GM10266 (cell line): ENCODE data around the gene PTPA.

ENCODE experiments used
- DNase-seq: peaks from one replicate; pipeline ENCODE4 v3.0.0; 2012; ENCODE audit errors: extremely low spot score
- TF ChIP-seq, protein P1 (sequence below): IDR thresholded peaks from 2 replicates; pipeline ENCODE4 v1.5.1; 2012; ENCODE audit warnings: mild to moderate bottlenecking, low read depth; ENCODE audit not compliant: control insufficient read depth, insufficient read depth; ENCODE audit errors: missing control alignments

PTPA gene

DNA sequence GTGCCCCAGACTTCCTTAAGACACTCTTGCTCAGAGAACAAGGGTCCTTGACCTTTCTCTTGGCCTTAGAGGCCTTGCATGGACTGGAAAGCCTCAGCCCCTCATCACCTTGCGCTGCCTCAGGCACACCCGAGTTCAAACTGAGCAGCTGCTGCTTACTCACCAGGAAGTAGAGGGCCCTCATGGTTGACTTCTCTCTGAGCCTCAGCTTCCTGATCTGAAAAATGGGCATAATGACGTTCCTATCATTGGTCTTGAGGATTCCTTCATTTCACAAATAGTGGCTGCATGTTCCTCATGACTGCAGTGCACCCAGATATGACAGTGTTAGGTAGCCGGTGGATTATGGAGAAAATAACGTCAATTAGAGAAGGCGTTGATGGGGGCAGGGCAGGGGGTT lies 38.2 kb downstream of the PTPA start:
- DNase-seq = no peak
- TF ChIP-seq, protein P1, sequence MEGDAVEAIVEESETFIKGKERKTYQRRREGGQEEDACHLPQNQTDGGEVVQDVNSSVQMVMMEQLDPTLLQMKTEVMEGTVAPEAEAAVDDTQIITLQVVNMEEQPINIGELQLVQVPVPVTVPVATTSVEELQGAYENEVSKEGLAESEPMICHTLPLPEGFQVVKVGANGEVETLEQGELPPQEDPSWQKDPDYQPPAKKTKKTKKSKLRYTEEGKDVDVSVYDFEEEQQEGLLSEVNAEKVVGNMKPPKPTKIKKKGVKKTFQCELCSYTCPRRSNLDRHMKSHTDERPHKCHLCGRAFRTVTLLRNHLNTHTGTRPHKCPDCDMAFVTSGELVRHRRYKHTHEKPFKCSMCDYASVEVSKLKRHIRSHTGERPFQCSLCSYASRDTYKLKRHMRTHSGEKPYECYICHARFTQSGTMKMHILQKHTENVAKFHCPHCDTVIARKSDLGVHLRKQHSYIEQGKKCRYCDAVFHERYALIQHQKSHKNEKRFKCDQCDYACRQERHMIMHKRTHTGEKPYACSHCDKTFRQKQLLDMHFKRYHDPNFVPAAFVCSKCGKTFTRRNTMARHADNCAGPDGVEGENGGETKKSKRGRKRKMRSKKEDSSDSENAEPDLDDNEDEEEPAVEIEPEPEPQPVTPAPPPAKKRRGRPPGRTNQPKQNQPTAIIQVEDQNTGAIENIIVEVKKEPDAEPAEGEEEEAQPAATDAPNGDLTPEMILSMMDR = no peak

DNA sequence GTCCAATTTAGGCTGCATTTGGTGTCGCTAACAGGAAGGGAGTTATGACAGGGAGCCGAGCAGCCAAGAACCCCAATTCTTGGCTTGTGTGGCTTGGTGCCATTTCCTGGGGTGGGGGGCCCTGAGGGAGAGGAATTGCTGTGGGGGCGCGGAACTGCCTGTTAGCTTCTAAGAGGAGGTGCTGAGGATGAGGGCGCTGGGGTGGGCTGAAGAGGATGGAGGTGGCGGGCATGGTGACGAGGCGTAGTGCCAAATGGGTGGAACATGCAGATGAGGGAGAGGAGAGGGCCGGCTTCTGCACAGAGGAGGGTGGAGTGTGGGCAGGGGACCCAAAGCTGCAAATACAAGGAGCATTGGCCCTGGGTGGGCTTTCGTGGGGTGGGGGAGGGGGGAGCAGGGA lies 38.9 kb downstream of the PTPA start:
- TF ChIP-seq, protein P1 = no peak
- no peak for DNase-seq

DNA sequence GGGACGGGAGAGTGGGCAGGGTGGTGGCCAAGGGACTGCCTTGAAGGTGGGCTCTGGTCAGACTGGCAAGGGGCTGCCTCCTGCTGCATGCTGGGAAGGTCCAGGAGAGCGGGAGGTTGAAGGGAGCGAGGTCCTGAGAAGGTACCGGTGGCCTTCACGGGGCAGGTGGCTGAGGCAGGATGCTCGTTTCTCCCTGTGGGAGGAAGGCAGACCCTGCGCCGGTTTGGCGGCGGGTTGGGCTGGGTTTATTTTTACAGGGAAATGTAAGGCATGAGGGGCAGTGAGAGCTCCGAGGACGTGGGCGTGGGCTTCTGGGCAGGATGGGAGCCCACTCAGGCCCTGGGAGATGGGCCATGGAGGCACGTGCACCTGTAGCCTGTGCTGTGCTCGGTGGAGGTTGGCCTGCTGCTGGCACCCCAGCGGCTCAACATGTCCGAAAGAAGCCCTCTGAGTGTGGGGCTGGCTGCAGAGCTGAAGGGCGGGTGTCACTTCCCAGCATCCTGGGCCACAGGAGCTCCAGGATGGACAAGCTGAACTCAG lies 39.5 kb downstream of the PTPA start:
- TF ChIP-seq, protein P1 = no peak
- DNase-seq = no peak

DNA sequence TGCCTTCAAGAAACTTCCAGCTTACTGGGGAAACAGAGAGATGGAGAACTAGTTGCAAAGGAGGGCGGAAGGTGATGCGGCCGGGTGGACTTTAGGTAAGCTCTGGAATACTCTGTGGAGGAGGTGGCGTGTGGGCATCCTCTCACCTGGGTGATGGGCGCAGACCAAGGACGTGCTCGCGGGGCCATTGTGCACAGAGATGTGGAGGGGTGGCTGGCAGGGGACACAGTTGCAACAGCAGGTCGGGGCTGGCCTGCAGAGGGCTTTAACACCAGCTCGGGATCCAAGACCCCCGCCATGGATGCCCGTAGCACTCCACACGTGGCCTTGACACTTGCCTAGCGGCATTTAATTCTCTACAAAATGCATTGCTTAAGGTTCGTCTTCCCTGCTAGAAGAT lies 40.3 kb downstream of the PTPA start:
- no peak for DNase-seq
- TF ChIP-seq, protein P1 = no peak

DNA sequence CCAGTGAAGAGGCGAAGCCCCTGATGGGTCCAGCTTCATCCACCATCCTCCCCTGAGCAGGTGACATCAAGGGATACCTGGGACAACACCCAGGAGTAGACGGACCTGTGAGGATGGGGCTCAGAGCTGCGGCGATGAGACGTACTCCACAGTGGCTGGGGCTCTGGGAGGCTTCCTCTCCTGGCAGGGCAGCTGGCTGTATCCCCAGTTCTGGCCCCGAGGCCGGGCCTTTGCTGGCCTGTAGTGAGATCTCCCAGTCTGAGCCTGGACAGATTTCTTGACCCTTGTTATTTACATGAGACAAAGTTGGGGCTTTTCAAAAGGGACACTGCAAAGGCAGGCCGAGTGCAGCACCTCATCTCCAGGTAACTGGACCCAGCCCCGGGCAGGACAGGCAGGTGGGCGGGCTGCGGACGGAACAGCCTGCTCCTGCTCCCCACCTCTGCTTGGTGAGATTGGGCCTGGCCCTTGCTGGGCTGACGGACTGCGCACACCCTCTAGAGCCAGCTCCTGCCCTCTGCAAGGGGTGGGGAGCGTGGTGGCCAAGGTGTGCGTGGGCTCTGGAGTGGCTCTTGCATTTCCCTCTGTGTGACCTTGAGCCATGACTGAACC lies 43.8 kb downstream of the PTPA start:
- TF ChIP-seq, protein P1 = no peak
- DNase-seq = no peak

DNA sequence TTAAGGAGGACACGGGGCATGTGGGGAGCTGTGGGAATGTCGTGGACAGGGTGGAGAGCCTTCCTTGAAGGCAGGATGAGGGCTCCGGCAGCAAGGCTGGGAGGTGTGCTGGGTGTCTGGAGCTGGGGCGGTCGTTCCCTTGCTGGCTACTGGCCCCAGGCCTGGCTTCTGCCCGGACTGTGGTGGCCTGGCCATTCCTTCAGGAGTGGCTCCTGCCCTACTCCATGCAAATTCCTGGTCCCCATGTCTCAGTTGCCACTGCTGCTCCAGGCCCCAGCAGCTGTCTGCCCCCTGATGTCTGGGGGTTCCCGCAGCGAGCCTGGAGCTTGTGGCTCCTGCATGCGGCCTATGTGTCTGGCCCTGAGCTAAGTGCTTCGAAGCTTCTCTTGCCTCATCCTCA lies 44.9 kb downstream of the PTPA start:
- TF ChIP-seq, protein P1 = no peak
- no peak for DNase-seq

DNA sequence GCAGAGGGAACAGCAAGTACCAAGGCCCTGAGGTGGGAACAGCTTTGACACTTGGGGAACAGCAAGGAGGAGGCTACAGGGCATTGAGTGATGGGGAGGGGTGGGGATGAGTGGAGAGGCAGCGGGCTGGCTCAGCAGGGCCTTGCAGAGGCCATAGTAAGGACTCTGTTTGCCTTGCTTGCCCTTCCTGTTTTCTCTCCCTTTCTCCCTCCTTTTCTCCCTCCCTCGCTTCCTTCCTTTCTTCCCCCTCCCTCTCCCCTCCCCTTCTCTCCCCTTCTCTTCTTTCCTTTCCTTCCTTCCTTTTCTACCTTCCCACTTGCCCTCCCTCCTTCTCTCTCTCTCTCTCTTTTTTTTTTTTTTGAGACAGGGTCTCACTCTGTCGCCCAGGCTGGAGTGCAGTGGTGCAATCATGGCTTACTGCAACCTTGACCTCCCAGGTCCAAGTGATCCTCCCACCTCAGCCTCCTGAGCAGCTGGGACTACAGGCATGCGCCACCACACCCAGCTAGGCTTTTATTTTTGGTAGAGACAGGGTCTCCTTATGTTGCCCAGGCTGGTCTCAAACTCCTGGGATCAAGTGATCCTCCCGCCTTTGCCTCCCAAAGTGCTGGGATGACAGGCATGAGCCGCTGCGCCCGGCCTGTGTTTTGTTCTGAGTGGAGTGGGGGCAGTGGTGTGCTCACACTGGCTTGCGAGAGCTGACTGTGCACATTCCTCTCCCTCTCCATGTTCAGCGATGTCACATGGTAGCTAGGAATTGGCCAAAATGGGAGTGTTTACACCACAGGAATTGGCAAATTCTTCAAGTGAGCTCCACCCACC lies 49.7 kb downstream of the PTPA start:
- TF ChIP-seq, protein P1 = no peak
- no peak for DNase-seq
